ENCODE data around the gene WASL. TPM values are rescaled to one million over a fixed set of nuclear protein-coding genes. Genes with fewer than 3 reads are reported as not detected.

Gene WASL
- total RNA-seq, 1 donor from 2014 or later: 35.0 TPM

- peaks cover 4% of the 10 kb centered on the region for H3K9me3 Mint-ChIP-seq
- no peaks in the 10 kb centered on the region for H3K36me3 Mint-ChIP-seq
- no peak overlapping the region for H3K27ac Mint-ChIP-seq
- no peaks in the 10 kb centered on the region for H3K4me1 Mint-ChIP-seq
- no peak overlapping the region for H3K4me3 Mint-ChIP-seq
- H3K27me3 Mint-ChIP-seq (ENCODE audit: low read depth): no peaks in the 10 kb centered on the region
- no peak for DNase-seq (ENCODE audit: low spot score in 2 of 2, unreplicated experiment in 2 of 2)
- TF ChIP-seq CTCF (IDR thresholded peaks at IDR 0.05; ENCODE audit: unreplicated experiment): no peak
Observed at GRCh38 chr7:123791001-123791400, 42.2 kb upstream of the WASL start.

DNA sequence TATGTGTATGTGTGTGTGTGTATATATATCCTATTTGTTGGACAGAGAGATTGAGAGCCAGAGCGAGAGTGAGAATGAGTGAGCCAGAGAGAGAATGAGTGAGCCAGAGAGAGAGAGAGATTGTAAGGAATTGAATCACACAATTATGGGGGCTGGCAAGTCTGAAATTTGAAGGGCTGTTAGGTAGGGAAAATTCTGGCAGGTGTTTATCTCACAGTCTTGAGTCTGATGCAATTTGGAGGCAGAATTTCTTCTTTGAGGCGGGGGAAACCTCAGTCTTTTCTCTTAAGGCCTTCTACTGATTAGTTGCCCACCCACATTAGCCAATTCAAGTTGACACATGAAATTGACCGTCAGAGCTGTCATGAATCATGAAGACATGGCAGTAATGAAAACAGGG, 41.0 kb upstream of the WASL start:
- Mint-ChIP-seq H3K27ac (no peak overlapping the region), H3K4me3 (no peak overlapping the region)

GRCh38 chr7:123789206-123789784, 40.5 kb upstream of the WASL start:
- H3K9me3 Mint-ChIP-seq: peaks cover 4% of the 10 kb centered on the region
- H3K4me3 Mint-ChIP-seq: no peak overlapping the region
- H3K36me3 Mint-ChIP-seq: no peaks in the 10 kb centered on the region
- no peaks in the 10 kb centered on the region for H3K27me3 Mint-ChIP-seq (ENCODE audit: low read depth)
- H3K4me1 Mint-ChIP-seq: no peaks in the 10 kb centered on the region
- DNase-seq (ENCODE audit: low spot score in 2 of 2, unreplicated experiment in 2 of 2): no peak
- TF ChIP-seq CTCF (IDR thresholded peaks at IDR 0.05; ENCODE audit: unreplicated experiment): no peak
- H3K27ac Mint-ChIP-seq: no peak overlapping the region

More for the DNA sequence above, 41.0 kb upstream of the WASL start:
- Mint-ChIP-seq H3K4me1 (no peaks in the 10 kb centered on the region), H3K27me3 (ENCODE audit: low read depth) (no peaks in the 10 kb centered on the region), H3K9me3 (peaks cover 4% of the 10 kb centered on the region), H3K36me3 (no peaks in the 10 kb centered on the region)
- no peak for TF ChIP-seq CTCF (IDR thresholded peaks at IDR 0.05; ENCODE audit: unreplicated experiment)
- DNase-seq (ENCODE audit: low spot score in 2 of 2, unreplicated experiment in 2 of 2): no peak

GRCh38 chr7:123788584-123788983, 39.8 kb upstream of the WASL start:
- H3K4me1 Mint-ChIP-seq: peaks cover 3% of the 10 kb centered on the region
- no peak for TF ChIP-seq CTCF (IDR thresholded peaks at IDR 0.05; ENCODE audit: unreplicated experiment)
- H3K36me3 Mint-ChIP-seq: no peaks in the 10 kb centered on the region
- no peak for DNase-seq (ENCODE audit: low spot score in 2 of 2, unreplicated experiment in 2 of 2)
- no peak overlapping the region for H3K4me3 Mint-ChIP-seq
- peaks cover under 1% of the 10 kb centered on the region for H3K9me3 Mint-ChIP-seq
- no peaks in the 10 kb centered on the region for H3K27me3 Mint-ChIP-seq (ENCODE audit: low read depth)
- no peak overlapping the region for H3K27ac Mint-ChIP-seq

- H3K4me3 Mint-ChIP-seq: no peak overlapping the region
- H3K9me3 Mint-ChIP-seq: no peaks in the 10 kb centered on the region
- peaks cover 6% of the 10 kb centered on the region for H3K4me1 Mint-ChIP-seq
- no peaks in the 10 kb centered on the region for H3K27me3 Mint-ChIP-seq (ENCODE audit: low read depth)
- TF ChIP-seq CTCF (IDR thresholded peaks at IDR 0.05; ENCODE audit: unreplicated experiment): no peak
- no peak for DNase-seq (ENCODE audit: low spot score in 2 of 2, unreplicated experiment in 2 of 2)
- no peaks in the 10 kb centered on the region for H3K36me3 Mint-ChIP-seq
- H3K27ac Mint-ChIP-seq: no peak overlapping the region
Observed at GRCh38 chr7:123787220-123788007, 38.6 kb upstream of the WASL start.
